CD14-positive monocyte (primary cell): Measurements from ENCODE around the gene PADI4. TPM values are rescaled to one million over a fixed set of nuclear protein-coding genes. Genes with fewer than 3 reads are reported as not detected.
A peak's percentile ranks its signal among the peaks of the same experiment; 100 is the strongest.

Experiments used
- DNase-seq, 3 donors: peaks; one replicate each; pipeline ENCODE4 v3.0.0-alpha.2; 2011 to 2022
- H2AFZ ChIP-seq: 2 replicates; pipeline ENCODE4 v1.6.0; 2012; ENCODE audit warnings: mild to moderate bottlenecking, low read depth, low read length, inconsistent platforms; ENCODE audit not compliant: insufficient read depth, poor library complexity, severe bottlenecking
- H3K27ac ChIP-seq, 2 donors: 1 replicate in 1 of 2; 2 replicates in 1 of 2; pipeline ENCODE4 v1.5.1; 2012 to 2013; ENCODE audit warnings: low read length in 2 of 2, control low read depth in 1 of 2, inconsistent platforms in 1 of 2, low read depth in 1 of 2, mild to moderate bottlenecking in 1 of 2
- H3K27me3 ChIP-seq, 2 donors: one replicate each; pipeline versions ENCODE4 v1.6.0 to v1.6.1; 2011 to 2013; ENCODE audit warnings: low read length in 2 of 2; ENCODE audit not compliant: control insufficient read depth in 2 of 2, insufficient read depth in 2 of 2
- H3K36me3 ChIP-seq, 2 donors: replicated peaks in 1 of 2; 1 replicate in 1 of 2; 2 replicates in 1 of 2; pipeline versions ENCODE4 v1.5.1 to v1.6.1; 2012 to 2013; ENCODE audit warnings: low read length in 2 of 2, control low read depth in 1 of 2, inconsistent platforms in 1 of 2, mild to moderate bottlenecking in 1 of 2; ENCODE audit not compliant: insufficient read depth in 2 of 2, control insufficient read depth in 1 of 2
- H3K4me1 ChIP-seq, 2 donors: 1 replicate in 1 of 2; 2 replicates in 1 of 2; pipeline versions ENCODE4 v1.5.1 to v1.6.1; 2012 to 2013; ENCODE audit warnings: low read length in 2 of 2, control low read depth in 1 of 2, inconsistent platforms in 1 of 2, mild to moderate bottlenecking in 1 of 2, moderate library complexity in 1 of 2; ENCODE audit not compliant: insufficient read depth in 2 of 2, control insufficient read depth in 1 of 2
- H3K4me2 ChIP-seq: replicated peaks from 2 replicates; pipeline ENCODE3; 2012; ENCODE audit warnings: low read length, moderate library complexity, mild to moderate bottlenecking; ENCODE audit not compliant: poor library complexity, severe bottlenecking; ENCODE audit errors: extremely low read depth
- H3K4me3 ChIP-seq, 3 experiments: fragments of 200-600 bp in 1 of 3; sonication (generic) in 1 of 3; replicated peaks in 1 of 3; 1 replicate in 2 of 3; 2 replicates in 1 of 3; pipeline ENCODE4 v1.5.1; 2011 to 2013; ENCODE audit warnings: low read length in 3 of 3, mild to moderate bottlenecking in 3 of 3, control low read depth in 2 of 3, low read depth in 2 of 3, inconsistent platforms in 1 of 3, moderate library complexity in 1 of 3
- H3K79me2 ChIP-seq: 2 replicates; pipeline ENCODE4 v1.6.0; 2012; ENCODE audit warnings: mild to moderate bottlenecking, control low read depth, inconsistent platforms, low read length, moderate library complexity; ENCODE audit not compliant: insufficient read depth
- H3K9ac ChIP-seq: 2 replicates; pipeline ENCODE4 v1.6.0; 2017; ENCODE audit warnings: low read length, mild to moderate bottlenecking; ENCODE audit not compliant: insufficient read depth, poor library complexity, severe bottlenecking
- H3K9me3 ChIP-seq, 2 donors: replicated peaks in 1 of 2; 1 replicate in 1 of 2; 2 replicates in 1 of 2; pipeline versions ENCODE4 v1.5.1 to v1.6.1; 2012 to 2013; ENCODE audit warnings: low read length in 2 of 2, control low read depth in 1 of 2; ENCODE audit not compliant: control insufficient read depth in 1 of 2, insufficient read depth in 1 of 2
- H4K20me1 ChIP-seq: 2 replicates; pipeline ENCODE4 v1.6.0; 2012; ENCODE audit warnings: mild to moderate bottlenecking, low read length, control low read depth, moderate library complexity; ENCODE audit not compliant: insufficient read depth
- H3K27ac Mint-ChIP-seq, 7 donors: one replicate each; pipeline ENCODE4 v1.8.0; 2020; ENCODE audit warnings: mild to moderate bottlenecking in 7 of 7, mixed read lengths in 7 of 7, moderate library complexity in 6 of 7, inconsistent platforms in 2 of 7
- H3K27me3 Mint-ChIP-seq, 3 donors: one replicate each; pipeline ENCODE4 v1.8.0; 2021 to 2022; ENCODE audit warnings: low read depth in 3 of 3, mild to moderate bottlenecking in 3 of 3, mixed read lengths in 3 of 3, moderate library complexity in 3 of 3, inconsistent platforms in 1 of 3
- H3K36me3 Mint-ChIP-seq, 2 donors: one replicate each; pipeline ENCODE4 v1.8.0; 2020; ENCODE audit warnings: mixed read lengths in 2 of 2, inconsistent platforms in 1 of 2, mild to moderate bottlenecking in 1 of 2
- H3K4me1 Mint-ChIP-seq: one replicate; pipeline ENCODE4 v1.8.0; 2020; ENCODE audit warnings: mild to moderate bottlenecking, mixed read lengths
- H3K4me3 Mint-ChIP-seq, 2 donors: one replicate each; pipeline ENCODE4 v1.8.0; 2020; ENCODE audit warnings: mild to moderate bottlenecking in 2 of 2, mixed read lengths in 2 of 2, moderate library complexity in 1 of 2
- H3K9me3 Mint-ChIP-seq, 7 donors: one replicate each; pipeline ENCODE4 v1.8.0; 2020 to 2022; ENCODE audit warnings: mixed read lengths in 7 of 7, mild to moderate bottlenecking in 6 of 7, moderate library complexity in 6 of 7, inconsistent platforms in 2 of 7
- CTCF ChIP-seq: fragments of 200-600 bp; IDR thresholded peaks from one replicate; pipeline ENCODE4 v1.8.0; 2022; ENCODE audit warnings: antibody characterized with exemption, mild to moderate bottlenecking
- WGBS: methylation state at CpG from one replicate; pipeline ENCODE4 v1.1.5; 2013; ENCODE audit warnings: missing lambda C conversion rate; ENCODE audit not compliant: insufficient coverage; 5-methylcytosine and 5-hydroxymethylcytosine counted together
- intact Hi-C, 2 donors: fragments of 100-400 bp; cut with micrococcal nuclease; formaldehyde crosslinking; loops; one replicate each; pipeline versions ENCODE4 v1.15.0 to v1.15.1; 2023
- polyA plus RNA-seq, 3 donors: library from polyadenylated mRNA; depleted of rRNA in 1 of 3; unstranded in 2 of 3; stranded (reverse) in 1 of 3; fragments of 300-500 nt in 2 of 3; fragments of >200 nt in 1 of 3; fragmentation: Illumina TruSeq in 2 of 3; gene quantifications; 1 replicate in 2 of 3; 2 replicates in 1 of 3; pipeline ENCODE4 v1.2.3, GENCODE V29; 2012 to 2021

The PADI4 gene
- polyA plus RNA-seq, 3 donors, result 160 to 356 (median 164) TPM

DNA sequence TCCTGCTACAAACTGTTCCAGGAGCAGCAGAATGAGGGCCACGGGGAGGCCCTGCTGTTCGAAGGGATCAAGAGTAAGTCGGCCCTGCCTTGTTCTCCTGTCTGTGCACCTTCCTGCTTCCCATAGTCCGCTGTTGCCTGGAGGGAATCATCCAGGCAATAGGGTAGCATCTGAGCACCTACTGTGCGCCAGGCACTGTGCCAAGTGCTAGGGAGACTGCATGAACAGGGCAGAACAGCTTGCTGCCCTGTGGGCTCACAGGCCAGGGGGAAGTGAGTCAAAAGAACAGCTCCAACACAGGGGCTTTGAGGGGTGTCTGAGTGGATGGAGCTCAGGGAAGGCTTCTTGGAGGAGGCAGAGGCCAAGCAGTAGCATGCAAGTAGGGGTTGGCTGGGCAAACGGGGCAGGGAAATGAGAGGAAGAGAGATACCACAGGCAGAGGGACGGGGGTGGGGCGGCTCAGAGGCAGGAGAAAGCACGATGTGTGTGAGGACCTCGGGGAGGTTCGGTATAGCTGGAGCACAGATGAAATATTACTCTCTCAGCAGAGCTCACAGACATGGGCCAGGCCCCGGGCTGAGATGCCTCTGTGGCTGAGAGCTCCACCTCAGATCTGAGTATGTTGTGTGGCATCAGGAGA lies 48.5 kb downstream of the PADI4 start:
- peaks cover 80 to 96% of the 10 kb centered on the region in 2 donors for H3K36me3 ChIP-seq
- H3K4me3 ChIP-seq, result no peak overlapping the region
- no peak overlapping the region for H3K9ac ChIP-seq
- H3K27ac Mint-ChIP-seq, result peak overlapping the region in 6 of 7 donors; percentile 26 to 89 (median 59)
- peak overlapping the region in 1 of 2 donors; percentile 20 for H3K27ac ChIP-seq
- no peak overlapping the region for H2AFZ ChIP-seq
- TF ChIP-seq CTCF, result no peak
- no peaks in the 10 kb centered on the region for H3K27me3 ChIP-seq
- WGBS, result 30% methylated on average over 8 of the region's 12 CpGs
- H3K36me3 Mint-ChIP-seq, result peaks cover 81 to 95% of the 10 kb centered on the region in 2 donors
- H3K4me2 ChIP-seq, result no peak overlapping the region
- peaks cover 33% of the 10 kb centered on the region for H4K20me1 ChIP-seq
- intact Hi-C loops, result no loop called here
- H3K79me2 ChIP-seq, result no peaks in the 10 kb centered on the region
- no peak for DNase-seq
- no peaks in the 10 kb centered on the region for H3K9me3 Mint-ChIP-seq
- H3K9me3 ChIP-seq, result no peaks in the 10 kb centered on the region
- no peak overlapping the region for H3K4me3 Mint-ChIP-seq
- no peaks in the 10 kb centered on the region for H3K4me1 ChIP-seq
- peaks cover 1% of the 10 kb centered on the region for H3K4me1 Mint-ChIP-seq
- peaks cover 0 to 3% (median 1%) of the 10 kb centered on the region in 3 donors for H3K27me3 Mint-ChIP-seq

DNA sequence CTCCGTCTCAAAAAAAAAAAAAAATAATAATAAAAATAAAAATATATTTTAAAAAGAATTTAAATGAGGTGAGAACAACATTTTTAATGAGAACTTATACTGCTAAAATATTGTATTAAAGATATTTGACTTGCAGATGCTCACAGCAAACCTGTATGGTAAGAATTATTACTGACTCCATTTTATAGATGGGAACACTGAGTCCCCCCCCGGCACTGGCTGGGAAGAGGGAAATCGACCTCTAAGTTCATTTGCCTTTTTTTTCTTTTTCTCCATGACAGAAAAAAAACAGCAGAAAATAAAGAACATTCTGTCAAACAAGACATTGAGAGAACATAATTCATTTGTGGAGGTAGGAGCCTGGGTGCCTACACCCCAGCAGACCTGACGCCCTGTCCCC lies 50.6 kb downstream of the PADI4 start:
- intact Hi-C loops, result no loop called here
- Histone ChIP-seq H3K4me1 (no peaks in the 10 kb centered on the region), H4K20me1 (peaks cover 18% of the 10 kb centered on the region), H3K36me3 (peaks cover 68 to 90% of the 10 kb centered on the region in 2 donors), H3K27ac (no peak overlapping the region), H3K79me2 (no peaks in the 10 kb centered on the region), H3K9me3 (no peaks in the 10 kb centered on the region), H3K4me2 (no peak overlapping the region), H2AFZ (no peak overlapping the region), H3K27me3 (no peaks in the 10 kb centered on the region), H3K9ac (no peak overlapping the region), H3K4me3 (no peak overlapping the region)
- H3K9me3 Mint-ChIP-seq, result peaks cover 0 to 3% (median 0%) of the 10 kb centered on the region in 7 donors
- H3K27me3 Mint-ChIP-seq, result no peaks in the 10 kb centered on the region
- 100% methylated on average over 2 of the region's 4 CpGs for WGBS
- H3K4me1 Mint-ChIP-seq, result no peaks in the 10 kb centered on the region
- peak overlapping the region in 3 of 7 donors; percentile 45 to 57 (median 50) for H3K27ac Mint-ChIP-seq
- no peak for TF ChIP-seq CTCF
- no peak overlapping the region for H3K4me3 Mint-ChIP-seq
- DNase-seq, result no peak
- peaks cover 67 to 94% of the 10 kb centered on the region in 2 donors for H3K36me3 Mint-ChIP-seq
